Caco-2 (cell line): ENCODE results near the gene COL24A1. TPM values are rescaled to one million over a fixed set of nuclear protein-coding genes. Genes with fewer than 3 reads are reported as not detected.

Source experiments
- BruUV-seq: library from RNA; stranded (reverse); fragments of 400-500 nt; replicated peaks from 2 replicates; lab custom pipeline; 2021; lab: Mats Ljungman, UMichigan
- CTCF ChIA-PET: fragments of 300-600 bp; sonication (Branson Sonifier 250); formaldehyde crosslinking; loops from one replicate; lab custom pipeline; 2022; ENCODE audit warnings: antibody characterized with exemption; lab: Charles Lee
- POLR2A ChIA-PET: fragments of 300-600 bp; sonication (Branson Sonifier 250); formaldehyde crosslinking; loops from one replicate; lab custom pipeline; 2022; ENCODE audit warnings: antibody characterized with exemption; lab: Charles Lee
- DNase-seq, 2 experiments: peaks; one replicate each; pipeline versions ENCODE4 v3.0.0 to v3.0.0-alpha.2; 2020 to 2022
- H3K27me3 ChIP-seq: replicated peaks from 2 replicates; pipeline ENCODE4 v1.6.0; 2011; ENCODE audit warnings: low read length; ENCODE audit not compliant: control insufficient read depth, insufficient read depth
- H3K36me3 ChIP-seq: 2 replicates; pipeline ENCODE4 v1.5.1; 2011; ENCODE audit warnings: low read length; ENCODE audit not compliant: control insufficient read depth, insufficient read depth
- H3K4me1 ChIP-seq: fragments of 250-450 bp; sonication (Bioruptor Pico); 2 replicates; pipeline ENCODE4 v1.5.1; 2020; ENCODE audit warnings: mild to moderate bottlenecking
- H3K4me3 ChIP-seq: 2 replicates; pipeline ENCODE4 v1.5.1; 2011; ENCODE audit warnings: low read depth, mild to moderate bottlenecking, control low read depth, low read length
- H3K9me3 ChIP-seq: fragments of 250-450 bp; sonication (Bioruptor Pico); 2 replicates; pipeline ENCODE4 v1.5.1; 2020; ENCODE audit warnings: mild to moderate bottlenecking, moderate library complexity
- H3K27ac Mint-ChIP-seq: one replicate; pipeline ENCODE4 v1.8.0; 2022; ENCODE audit warnings: mixed read lengths; ENCODE audit not compliant: unreplicated experiment
- H3K27me3 Mint-ChIP-seq: one replicate; pipeline ENCODE4 v1.8.0; 2022; ENCODE audit warnings: mixed read lengths; ENCODE audit not compliant: insufficient read depth, unreplicated experiment
- H3K36me3 Mint-ChIP-seq: one replicate; pipeline ENCODE4 v1.8.0; 2022; ENCODE audit warnings: mild to moderate bottlenecking, mixed read lengths; ENCODE audit not compliant: insufficient read depth, unreplicated experiment
- H3K4me1 Mint-ChIP-seq: one replicate; pipeline ENCODE4 v1.8.0; 2022; ENCODE audit warnings: low read depth, mixed read lengths; ENCODE audit not compliant: unreplicated experiment
- H3K4me3 Mint-ChIP-seq: one replicate; pipeline ENCODE4 v1.8.0; 2022; ENCODE audit warnings: mild to moderate bottlenecking, moderate library complexity, mixed read lengths; ENCODE audit not compliant: unreplicated experiment
- H3K9me3 Mint-ChIP-seq: one replicate; pipeline ENCODE4 v1.8.0; 2022; ENCODE audit warnings: mixed read lengths; ENCODE audit not compliant: unreplicated experiment
- CTCF ChIP-seq, 2 experiments: fragments of 200-600 bp in 1 of 2; IDR thresholded peaks; 1 replicate in 1 of 2; 2 replicates in 1 of 2; pipeline versions ENCODE4 v1.5.1 to v1.8.0; 2011 to 2022; ENCODE audit warnings: antibody characterized with exemption in 1 of 2, control low read depth in 1 of 2, inconsistent platforms in 1 of 2, low read depth in 1 of 2, low read length in 1 of 2, mild to moderate bottlenecking in 1 of 2, moderate library complexity in 1 of 2; ENCODE audit not compliant: insufficient read depth in 1 of 2, severe bottlenecking in 1 of 2, unreplicated experiment in 1 of 2
- intact Hi-C: fragments of 100-400 bp; cut with micrococcal nuclease; formaldehyde crosslinking; loops from one replicate; pipeline ENCODE4 v1.10.0; 2022; ENCODE audit not compliant: unreplicated experiment
- total RNA-seq: library from RNA; stranded (reverse); gene quantifications from 2 replicates; pipeline ENCODE4 v1.2.3, GENCODE V29; 2022

COL24A1 gene
- total RNA-seq, 1 experiment from 2014 or later, result 0.07 TPM

- no peaks in the 10 kb centered on the region for H3K36me3 Mint-ChIP-seq
- ChIA-PET POLR2A (no interaction called here), CTCF (no interaction called here)
- Histone ChIP-seq H3K4me3 (no peak overlapping the region), H3K9me3 (no peaks in the 10 kb centered on the region), H3K4me1 (peaks cover 4% of the 10 kb centered on the region; the same call in 1 of the 2 replicates), H3K36me3 (no peaks in the 10 kb centered on the region), H3K27me3 (no peaks in the 10 kb centered on the region)
- no peak for DNase-seq
- BruUV-seq, result no TSS peak
- no peak overlapping the region for H3K4me3 Mint-ChIP-seq
- no peaks in the 10 kb centered on the region for H3K9me3 Mint-ChIP-seq
- no peak overlapping the region for H3K27ac Mint-ChIP-seq
- intact Hi-C loops, result no loop called here
- no peaks in the 10 kb centered on the region for H3K4me1 Mint-ChIP-seq
- TF ChIP-seq CTCF (IDR thresholded peaks at IDR 0.05; ENCODE audit: insufficient read depth in 1 of 2, low read depth in 1 of 2, low read length in 1 of 2, severe bottlenecking in 1 of 2, unreplicated experiment in 1 of 2), result no peak
- no peaks in the 10 kb centered on the region for H3K27me3 Mint-ChIP-seq
Measured at GRCh38 chr1:85847356-85847755, 309.2 kb downstream of the COL24A1 start.

GRCh38 chr1:85846706-85847105 is 309.9 kb downstream of the COL24A1 start:
- no peaks in the 10 kb centered on the region for H3K4me1 Mint-ChIP-seq
- H3K27me3 ChIP-seq, result no peaks in the 10 kb centered on the region
- no TSS peak for BruUV-seq
- no peak overlapping the region for H3K4me3 ChIP-seq
- H3K4me1 ChIP-seq, result peaks cover 4% of the 10 kb centered on the region; the same call in 1 of the 2 replicates
- no peak overlapping the region for H3K27ac Mint-ChIP-seq
- no peaks in the 10 kb centered on the region for H3K9me3 ChIP-seq
- DNase-seq, result no peak
- POLR2A ChIA-PET, result no interaction called here
- no peaks in the 10 kb centered on the region for H3K36me3 ChIP-seq
- no peaks in the 10 kb centered on the region for H3K27me3 Mint-ChIP-seq
- CTCF ChIA-PET, result no interaction called here
- no peaks in the 10 kb centered on the region for H3K36me3 Mint-ChIP-seq
- TF ChIP-seq CTCF (IDR thresholded peaks at IDR 0.05; ENCODE audit: insufficient read depth in 1 of 2, low read depth in 1 of 2, low read length in 1 of 2, severe bottlenecking in 1 of 2, unreplicated experiment in 1 of 2), result no peak
- intact Hi-C loops, result no loop called here
- no peaks in the 10 kb centered on the region for H3K9me3 Mint-ChIP-seq
- no peak overlapping the region for H3K4me3 Mint-ChIP-seq

- peaks cover 7% of the 10 kb centered on the region for H3K27me3 Mint-ChIP-seq
- no peaks in the 10 kb centered on the region for H3K9me3 Mint-ChIP-seq
- ChIA-PET CTCF (no interaction called here), POLR2A (no interaction called here)
- H3K27ac Mint-ChIP-seq, result no peak overlapping the region
- Histone ChIP-seq H3K4me3 (no peak overlapping the region), H3K27me3 (no peaks in the 10 kb centered on the region), H3K9me3 (no peaks in the 10 kb centered on the region), H3K36me3 (no peaks in the 10 kb centered on the region), H3K4me1 (no peaks in the 10 kb centered on the region)
- no peak for TF ChIP-seq CTCF (IDR thresholded peaks at IDR 0.05; ENCODE audit: insufficient read depth in 1 of 2, low read depth in 1 of 2, low read length in 1 of 2, severe bottlenecking in 1 of 2, unreplicated experiment in 1 of 2)
- H3K4me1 Mint-ChIP-seq, result no peaks in the 10 kb centered on the region
- intact Hi-C loops, result no loop called here
- no peaks in the 10 kb centered on the region for H3K36me3 Mint-ChIP-seq
- no TSS peak for BruUV-seq
- H3K4me3 Mint-ChIP-seq, result no peak overlapping the region
- no peak for DNase-seq
Measured at GRCh38 chr1:85839459-85839858, 317.1 kb downstream of the COL24A1 start.
